K562 (cell line): ENCODE results near the gene ADORA1.

Source experiments
- EP300 ChIP-seq: IDR thresholded peaks from 2 replicates; pipeline ENCODE4 v1.6.1; 2012; ENCODE audit warnings: low read length, improper control_type of control experiment
- FOXM1 ChIP-seq, 2 experiments: fragments of 450-650 bp in 1 of 2; sonication (generic) in 1 of 2; formaldehyde crosslinking in 1 of 2; IDR thresholded peaks; 2 replicates each; pipeline versions ENCODE4 v1.6.1 to v1.9.0; 2017 to 2022; ENCODE audit warnings: low read depth in 2 of 2, mild to moderate bottlenecking in 2 of 2, missing genetic modification reagents in 1 of 2, moderate library complexity in 1 of 2
- MTA3 ChIP-seq: fragments of 450-650 bp; formaldehyde crosslinking; IDR thresholded peaks from 2 replicates; pipeline ENCODE4 v1.6.1; 2017; ENCODE audit warnings: mild to moderate bottlenecking, borderline replicate concordance
- ZNF589 ChIP-seq: fragments of 200-800 bp; sonication (Bioruptor generic); IDR thresholded peaks from 2 replicates; pipeline ENCODE4 v1.6.1; 2016; ENCODE audit warnings: low read depth, missing genetic modification characterization, missing compliant biosample characterization

DNA sequence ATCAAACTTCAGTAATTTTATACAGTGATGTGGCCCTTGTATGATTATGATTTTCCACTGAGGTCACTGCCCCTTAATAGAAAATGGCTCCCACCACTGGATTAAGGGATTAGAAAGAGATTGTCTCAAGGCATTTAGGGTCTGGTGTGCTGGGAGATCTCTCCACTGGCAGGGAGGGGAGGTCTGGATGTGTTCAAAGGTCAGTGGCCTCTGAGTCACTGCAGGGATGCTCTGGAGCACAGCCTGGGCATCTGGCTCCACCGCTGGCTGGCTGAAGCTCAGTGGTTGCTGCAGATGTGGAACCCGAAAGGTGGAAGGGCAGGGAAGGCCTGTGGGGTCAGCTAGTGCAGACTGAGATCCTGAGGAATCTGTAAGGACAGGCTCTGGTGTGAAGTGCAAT is 77.2 kb downstream of the ADORA1 start:
- TF ChIP-seq EP300 (no peak), FOXM1 (IDR thresholded peaks at IDR 0.05; ENCODE audit: low read depth) (no peak), FOXM1 (CRISPR knock-in tag; IDR thresholded peaks at IDR 0.05; ENCODE audit: low read depth) (no peak), MTA3 (no peak), ZNF589 (no peak)
